Kidney epithelial cell (primary cell): ENCODE measurements around the gene LIMS2. TPM values are rescaled to one million over a fixed set of nuclear protein-coding genes. Genes with fewer than 3 reads are reported as not detected.
A peak's percentile ranks its signal among the peaks of the same experiment; 100 is the strongest.

Experiments used
- DNase-seq: peaks from one replicate; pipeline ENCODE4 v3.0.0-alpha.2; 2010; ENCODE audit warnings: low read depth
- H3K27me3 ChIP-seq: 2 replicates; pipeline ENCODE4 v1.6.0; 2011; ENCODE audit warnings: low read length; ENCODE audit not compliant: control insufficient read depth, insufficient read depth
- H3K36me3 ChIP-seq: 2 replicates; pipeline ENCODE4 v1.5.1; 2011; ENCODE audit warnings: low read length; ENCODE audit not compliant: control insufficient read depth, insufficient read depth
- H3K4me3 ChIP-seq: 2 replicates; pipeline ENCODE4 v1.5.1; 2011; ENCODE audit warnings: low read depth, mild to moderate bottlenecking, control low read depth, low read length
- total RNA-seq: library from RNA; depleted of rRNA; stranded (reverse); fragments of >200 nt; gene quantifications from 2 replicates; pipeline ENCODE4 v1.2.3, GENCODE V29; 2015
- TF ChIP-seq, protein P1 (sequence below): IDR thresholded peaks from 2 replicates; pipeline ENCODE4 v1.5.1; 2011; ENCODE audit warnings: mild to moderate bottlenecking, moderate library complexity, low read length, control low read depth, inconsistent platforms; ENCODE audit not compliant: insufficient read depth, poor library complexity, severe bottlenecking

The LIMS2 gene
- total RNA-seq, 1 donor from 2014 or later, result 2.3 TPM

DNA sequence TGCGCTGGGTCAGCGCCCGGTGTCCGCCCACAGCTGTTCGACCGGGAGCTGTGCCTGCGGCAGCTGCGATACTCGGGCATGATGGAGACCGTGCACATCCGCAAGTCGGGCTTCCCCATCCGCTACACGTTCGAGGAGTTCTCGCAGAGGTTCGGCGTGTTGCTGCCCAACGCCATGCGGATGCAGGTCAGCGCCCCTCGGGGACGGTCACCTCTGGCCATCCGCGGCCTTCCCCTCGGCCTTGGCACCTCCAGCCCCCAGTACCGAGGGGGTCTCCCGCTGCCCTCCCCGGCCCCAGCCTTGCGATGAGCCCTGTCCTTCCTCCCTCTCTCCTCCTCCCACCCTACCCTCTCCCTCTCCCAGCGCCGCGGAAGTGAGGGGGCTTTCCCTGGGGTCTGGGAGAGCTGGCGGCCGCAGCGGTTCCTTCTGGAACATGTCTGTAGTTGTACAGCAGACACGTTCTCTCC is 82.5 kb downstream of the LIMS2 start:
- H3K27me3 ChIP-seq, result no peaks in the 10 kb centered on the region
- DNase-seq, result no peak
- TF ChIP-seq, protein P1, sequence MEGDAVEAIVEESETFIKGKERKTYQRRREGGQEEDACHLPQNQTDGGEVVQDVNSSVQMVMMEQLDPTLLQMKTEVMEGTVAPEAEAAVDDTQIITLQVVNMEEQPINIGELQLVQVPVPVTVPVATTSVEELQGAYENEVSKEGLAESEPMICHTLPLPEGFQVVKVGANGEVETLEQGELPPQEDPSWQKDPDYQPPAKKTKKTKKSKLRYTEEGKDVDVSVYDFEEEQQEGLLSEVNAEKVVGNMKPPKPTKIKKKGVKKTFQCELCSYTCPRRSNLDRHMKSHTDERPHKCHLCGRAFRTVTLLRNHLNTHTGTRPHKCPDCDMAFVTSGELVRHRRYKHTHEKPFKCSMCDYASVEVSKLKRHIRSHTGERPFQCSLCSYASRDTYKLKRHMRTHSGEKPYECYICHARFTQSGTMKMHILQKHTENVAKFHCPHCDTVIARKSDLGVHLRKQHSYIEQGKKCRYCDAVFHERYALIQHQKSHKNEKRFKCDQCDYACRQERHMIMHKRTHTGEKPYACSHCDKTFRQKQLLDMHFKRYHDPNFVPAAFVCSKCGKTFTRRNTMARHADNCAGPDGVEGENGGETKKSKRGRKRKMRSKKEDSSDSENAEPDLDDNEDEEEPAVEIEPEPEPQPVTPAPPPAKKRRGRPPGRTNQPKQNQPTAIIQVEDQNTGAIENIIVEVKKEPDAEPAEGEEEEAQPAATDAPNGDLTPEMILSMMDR, result no peak
- no peak overlapping the region for H3K4me3 ChIP-seq
- H3K36me3 ChIP-seq, result no peaks in the 10 kb centered on the region

DNA sequence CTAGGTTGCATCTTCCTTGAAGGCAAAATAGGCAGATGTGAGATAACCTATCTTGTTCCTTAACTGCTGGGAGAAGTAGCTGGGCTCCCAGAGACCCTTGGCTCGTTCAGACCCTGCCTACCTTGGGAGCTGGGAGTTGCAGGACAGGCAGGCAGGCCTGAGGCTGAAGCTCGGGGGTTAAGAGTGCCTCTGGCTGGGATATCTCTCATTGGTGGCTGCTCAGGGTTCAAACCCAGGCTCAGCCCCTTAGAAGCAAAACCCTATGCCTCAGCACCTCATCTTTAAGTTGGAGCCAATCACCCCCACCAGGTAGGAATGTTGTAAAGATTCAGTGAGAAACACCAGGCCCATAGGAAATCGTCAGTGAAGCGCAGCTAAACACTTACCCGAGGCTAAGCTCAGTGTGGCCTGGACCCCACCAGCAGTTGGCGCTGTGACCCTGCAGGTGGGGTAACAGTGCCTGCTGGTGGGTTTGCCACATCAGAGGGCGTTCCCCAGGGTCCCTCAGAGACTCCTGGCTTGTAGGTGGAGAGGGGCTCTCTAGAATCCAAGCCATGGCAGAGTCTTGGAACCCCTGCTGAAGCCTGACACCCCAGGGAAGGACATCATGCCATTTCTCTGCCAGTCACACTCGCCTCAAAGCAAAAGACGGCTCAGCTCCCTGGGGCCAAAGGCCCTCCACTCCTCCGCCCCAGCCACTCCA is 84.0 kb downstream of the LIMS2 start:
- peaks cover 2% of the 10 kb centered on the region for H3K27me3 ChIP-seq
- no peaks in the 10 kb centered on the region for H3K36me3 ChIP-seq
- no peak overlapping the region for H3K4me3 ChIP-seq
- peak; percentile 9 for DNase-seq
- TF ChIP-seq, protein P1, result peak; percentile 99

DNA sequence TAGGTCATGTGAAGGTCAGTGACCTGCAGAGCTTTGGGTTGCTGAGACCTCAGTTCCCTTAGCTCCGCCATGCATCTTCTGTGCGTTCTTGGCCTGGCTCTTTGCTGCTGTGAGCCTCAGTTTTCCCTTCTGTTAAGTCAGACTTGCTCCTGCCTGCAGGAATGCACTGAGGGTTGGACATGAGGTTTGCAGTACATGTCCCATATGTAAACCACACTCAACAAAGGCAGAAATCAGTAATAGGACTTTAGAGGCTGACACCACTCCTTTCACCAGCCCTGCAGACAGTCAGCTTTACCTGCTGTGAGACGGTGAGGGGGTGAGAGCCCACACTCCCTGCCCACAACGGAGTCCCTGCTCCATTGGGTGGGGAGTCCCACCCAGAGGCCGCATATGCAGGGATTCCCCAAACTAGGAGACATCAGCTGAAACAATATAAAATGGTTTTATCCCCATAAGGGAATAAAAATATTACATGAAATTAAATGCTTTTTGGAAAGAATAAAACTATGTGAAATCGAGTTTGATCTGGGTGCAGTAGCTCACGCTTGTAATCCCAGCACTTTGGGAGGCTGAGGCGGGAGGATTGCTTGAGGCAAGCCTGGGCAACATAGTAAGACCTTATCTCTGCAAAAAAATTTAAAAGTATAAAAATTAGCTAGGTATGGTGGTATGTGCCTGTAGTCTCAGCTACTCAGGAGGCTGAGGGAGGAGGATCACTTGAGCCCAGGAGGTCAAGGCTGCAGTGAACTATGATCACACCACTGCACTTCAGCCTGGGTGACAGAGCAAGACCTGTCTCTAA is 84.7 kb downstream of the LIMS2 start:
- no peak for DNase-seq
- Histone ChIP-seq H3K27me3 (peaks cover 2% of the 10 kb centered on the region), H3K4me3 (no peak overlapping the region), H3K36me3 (no peaks in the 10 kb centered on the region)
- TF ChIP-seq, protein P1, result no peak

DNA sequence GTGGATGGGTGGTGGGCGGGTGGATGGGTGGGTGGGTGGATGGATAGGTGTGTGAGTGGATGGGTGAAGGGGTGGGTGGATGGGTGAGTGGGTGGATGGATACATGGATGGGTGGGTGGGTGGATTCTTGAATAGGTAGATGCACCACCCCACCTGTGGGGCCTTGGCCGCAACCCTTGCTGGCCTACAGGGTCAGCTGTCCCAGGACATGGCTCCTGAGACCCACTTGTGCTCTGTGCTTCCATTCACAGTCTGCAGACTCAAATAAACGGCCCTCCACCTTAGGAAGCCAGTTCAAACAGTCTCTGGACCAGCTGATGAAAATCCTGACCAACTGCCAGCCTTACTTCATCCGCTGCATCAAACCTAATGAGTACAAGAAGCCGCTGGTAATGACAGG is 85.5 kb downstream of the LIMS2 start:
- TF ChIP-seq, protein P1, result no peak
- H3K4me3 ChIP-seq, result no peak overlapping the region
- H3K27me3 ChIP-seq, result peaks cover 2% of the 10 kb centered on the region
- DNase-seq, result no peak
- H3K36me3 ChIP-seq, result no peaks in the 10 kb centered on the region

DNA sequence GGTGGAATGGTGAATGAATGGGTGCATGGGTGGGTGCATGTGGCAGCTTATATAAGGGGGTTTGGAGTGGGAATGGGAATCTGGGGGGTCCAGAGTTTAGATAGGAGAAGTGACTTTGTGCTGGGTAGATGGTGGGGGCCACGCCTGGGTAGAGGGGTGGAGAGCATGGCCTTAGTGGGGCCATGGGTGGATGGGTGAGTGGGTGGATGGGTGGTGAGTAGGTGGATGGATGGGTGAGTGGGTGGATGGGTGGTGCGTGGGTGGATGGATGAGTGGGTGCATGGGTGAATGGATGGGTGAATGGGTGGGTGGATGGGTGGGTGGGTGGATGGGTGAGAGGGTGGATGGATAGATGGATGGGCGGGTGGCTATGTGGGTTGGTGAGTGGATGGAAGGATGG is 86.0 kb downstream of the LIMS2 start:
- Histone ChIP-seq H3K4me3 (no peak overlapping the region), H3K27me3 (peaks cover 2% of the 10 kb centered on the region), H3K36me3 (no peaks in the 10 kb centered on the region)
- TF ChIP-seq, protein P1, result no peak
- DNase-seq, result no peak

Other genes starting within 250 kb of the LIMS2 start
- 48.0 and 48.4 TPM in 2 replicates for gene IWS1, start 149.0 kb downstream of the LIMS2 start, total RNA-seq
- 0.50 and 0.62 TPM in 2 replicates for gene MYO7B, start 139.8 kb downstream of the LIMS2 start, total RNA-seq
- 0.14 TPM in 1 of 2 replicates, not detected in the other for gene GPR17, start 29.4 kb downstream of the LIMS2 start, total RNA-seq
- 7.1 and 8.7 TPM in 2 replicates for gene SFT2D3, start 26.0 kb upstream of the LIMS2 start, total RNA-seq
- gene WDR33, start 135.6 kb upstream of the LIMS2 start, total RNA-seq, result 22.3 and 23.5 TPM in 2 replicates
- gene POLR2D, start 182.6 kb upstream of the LIMS2 start, total RNA-seq, result 15.9 and 25.1 TPM in 2 replicates
- gene AMMECR1L, start 210.4 kb upstream of the LIMS2 start, total RNA-seq, result 27.7 and 29.7 TPM in 2 replicates